GM19099 (cell line): ENCODE data around the gene ABCC4.

ENCODE experiments used
- POLR2A ChIP-seq: IDR thresholded peaks from 3 replicates; pipeline ENCODE4 v1.6.1; 2011; ENCODE audit warnings: low read depth; ENCODE audit not compliant: insufficient read length; ENCODE audit errors: extremely low read depth

Gene ABCC4

GRCh38 chr13:95206116-95206515 is 95.1 kb downstream of the ABCC4 start:
- TF ChIP-seq POLR2A, result no peak

GRCh38 chr13:95204231-95204765 is 97.0 kb downstream of the ABCC4 start:
- TF ChIP-seq POLR2A, result no peak

- no peak for TF ChIP-seq POLR2A
Observed at GRCh38 chr13:95201814-95202651, 99.2 kb downstream of the ABCC4 start.

GRCh38 chr13:95199896-95200295 is 101.4 kb downstream of the ABCC4 start:
- no peak for TF ChIP-seq POLR2A

- no peak for TF ChIP-seq POLR2A
Observed at GRCh38 chr13:95197548-95197947, 103.7 kb downstream of the ABCC4 start.

GRCh38 chr13:95195146-95195545 is 106.1 kb downstream of the ABCC4 start:
- TF ChIP-seq POLR2A, result no peak

- no peak for TF ChIP-seq POLR2A
Observed at GRCh38 chr13:95193509-95194230, 107.6 kb downstream of the ABCC4 start.

GRCh38 chr13:95192998-95193397 is 108.3 kb downstream of the ABCC4 start:
- TF ChIP-seq POLR2A, result no peak

GRCh38 chr13:95191821-95192563 is 109.3 kb downstream of the ABCC4 start:
- no peak for TF ChIP-seq POLR2A

GRCh38 chr13:95188128-95188527 is 113.1 kb downstream of the ABCC4 start:
- no peak for TF ChIP-seq POLR2A

- TF ChIP-seq POLR2A, result no peak
Observed at GRCh38 chr13:95185851-95186250, 115.4 kb downstream of the ABCC4 start.

- TF ChIP-seq POLR2A, result no peak
Observed at GRCh38 chr13:95185311-95185710, 115.9 kb downstream of the ABCC4 start.

GRCh38 chr13:95184317-95184716 is 116.9 kb downstream of the ABCC4 start:
- TF ChIP-seq POLR2A, result no peak

- no peak for TF ChIP-seq POLR2A
Observed at GRCh38 chr13:95182570-95183265, 118.5 kb downstream of the ABCC4 start.

GRCh38 chr13:95181586-95181985 is 119.7 kb downstream of the ABCC4 start:
- no peak for TF ChIP-seq POLR2A
